Measurements from ENCODE around the gene ZNF84. TPM values are rescaled to one million over a fixed set of nuclear protein-coding genes. Genes with fewer than 3 reads are reported as not detected.

The ZNF84 gene
- total and polyA plus RNA-seq, 9 of the 15 experiments (the other 6 are each of a cell fraction or from before 2014, with no cell fraction given) = 8.8 to 24.3 (median 12.1) TPM

- peak overlapping the region; percentile 91 for H3K4me3 ChIP-seq
- POLR2A ChIA-PET = interaction anchor here (0.6 to 1.0 kb wide), 3 partner anchors 8 to 300 kb away, joined by 3 to 4 read pairs (median 3); no protein-coding TSS in a partner anchor
- H3K9me1 ChIP-seq (ENCODE audit: control insufficient read depth, insufficient read depth, low read length) = no peaks in the 10 kb centered on the region
- H3K9ac ChIP-seq (ENCODE audit: insufficient read depth in 1 of 2, low read depth in 2 of 2, low read length in 2 of 2) = peak overlapping the region; percentile 87 to 93
- BruUV-seq (replicated peaks) = no TSS peak
- peaks cover 8% of the 10 kb centered on the region for H3K79me2 ChIP-seq (ENCODE audit: control insufficient read depth, insufficient read depth, low read length)
- peak overlapping the region; percentile 99 for H3K27ac ChIP-seq (ENCODE audit: extremely low read depth, low read depth, low read length)
- peaks cover 5 to 10% of the 10 kb centered on the region in 2 experiments; a peak in 3 of 5 replicates for H3K4me1 ChIP-seq (replicated peaks in 1 of 2; ENCODE audit: control insufficient read depth in 2 of 2, insufficient read depth in 2 of 2, low read length in 2 of 2)
- in situ Hi-C loops (cut with MboI) (no loop called here), intact Hi-C loops (cut with micrococcal nuclease) (no loop called here)
- no peak for FAIRE-seq
- no peaks in the 10 kb centered on the region for H3K27me3 ChIP-seq (ENCODE audit: control insufficient read depth in 2 of 2, insufficient read depth in 2 of 2, low read length in 2 of 2)
- 30% methylated on average over 17 of the region's 17 CpGs for WGBS (ENCODE audit: insufficient coverage, low coverage, missing lambda C conversion rate)
- H3K4me2 ChIP-seq (ENCODE audit: insufficient read depth, low read length) = peak overlapping the region; percentile 75
- peaks cover 17% of the 10 kb centered on the region; the same call in 2 of the 3 replicates for H3K36me3 ChIP-seq (ENCODE audit: control insufficient read depth, insufficient read depth, low read length)
- TF ChIP-seq EGR1 (conservative IDR thresholded peaks at IDR 0.05) = no peak
- TF ChIP-seq, protein P1, sequence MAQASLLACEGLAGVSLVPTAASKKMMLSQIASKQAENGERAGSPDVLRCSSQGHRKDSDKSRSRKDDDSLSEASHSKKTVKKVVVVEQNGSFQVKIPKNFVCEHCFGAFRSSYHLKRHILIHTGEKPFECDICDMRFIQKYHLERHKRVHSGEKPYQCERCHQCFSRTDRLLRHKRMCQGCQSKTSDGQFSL (CRISPR knock-in tag; IDR thresholded peaks at IDR 0.05) = no peak; the same call in 1 of the 2 replicates
- TF ChIP-seq, protein P1 (tag; IDR thresholded peaks at IDR 0.05) = no peak
- no peak for TF ChIP-seq ATF2 (CRISPR knock-in tag; IDR thresholded peaks at IDR 0.05)
- no peak for TF ChIP-seq YBX1 (IDR thresholded peaks at IDR 0.05)
- peak; percentile 4 for TF ChIP-seq HMGN3 (IDR thresholded peaks at IDR 0.05; ENCODE audit: borderline replicate concordance, extremely low read depth, insufficient read length, low read depth, low read length)
- no peak for TF ChIP-seq EP400 (IDR thresholded peaks at IDR 0.05)
- no peak for TF ChIP-seq TSC22D4 (tag; IDR thresholded peaks at IDR 0.05)
- TF ChIP-seq YY1 (IDR thresholded peaks at IDR 0.05; ENCODE audit: borderline replicate concordance in 1 of 3, control insufficient read depth in 1 of 3, extremely low read depth in 1 of 3, insufficient read depth in 3 of 3, insufficient read length in 1 of 3, insufficient replicate concordance in 2 of 3, low read depth in 1 of 3, low read length in 2 of 3) = peak in 1 of 3 experiments; percentile 8
- 0 out of 2 replicates have a peak, but pooled peaks have one; percentile 2 for TF ChIP-seq TCF3 (CRISPR knock-in tag; IDR thresholded peaks at IDR 0.05)
- TF ChIP-seq NBN (IDR thresholded peaks at IDR 0.05; ENCODE audit: low read depth) = 0 out of 2 replicates have a peak, but pooled peaks have one; percentile 6
- ATAC-seq = peak; percentile 62
- CTCF ChIA-PET (ENCODE audit: low intra/inter-chr PET ratio) = interaction anchor here (0.6 kb wide), 1 partner anchor 100 kb away, joined by 3 read pairs; the partner anchor contains the start of gene ZNF268
- peak overlapping the region; percentile 84 for H2AFZ ChIP-seq (ENCODE audit: low read depth, low read length)
- no peak for DNase-seq (ENCODE audit: extremely low read depth in 1 of 4, low spot score in 3 of 4)
- peaks cover 25% of the 10 kb centered on the region for H3K9me3 ChIP-seq (replicated peaks; ENCODE audit: control insufficient read depth, insufficient read depth, low read depth, low read length)
- H4K20me1 ChIP-seq (replicated peaks; ENCODE audit: control insufficient read depth, insufficient read depth, low read length) = no peaks in the 10 kb centered on the region
Observed at GRCh38 chr12:133081159-133081780, 44.0 kb downstream of the ZNF84 start.

All from K562 (cell line).